Colonic mucosa (tissue), 4 donors: ENCODE data around the gene TBC1D8. TPM values are rescaled to one million over a fixed set of nuclear protein-coding genes. Genes with fewer than 3 reads are reported as not detected.

Experiments used
- DNase-seq: peaks from one replicate; pipeline ENCODE4 v3.0.0-alpha.2; 2020
- H3K27ac ChIP-seq: fragments of 200-600 bp; one replicate; pipeline ENCODE4 v1.8.0; 2021
- H3K27me3 ChIP-seq: fragments of 200-600 bp; one replicate; pipeline ENCODE4 v1.8.0; 2021
- H3K36me3 ChIP-seq: fragments of 200-600 bp; one replicate; pipeline ENCODE4 v1.8.0; 2021
- H3K4me1 ChIP-seq: fragments of 200-600 bp; one replicate; pipeline ENCODE4 v1.8.0; 2021; ENCODE audit warnings: mild to moderate bottlenecking
- H3K4me3 ChIP-seq: fragments of 200-600 bp; one replicate; pipeline ENCODE4 v1.8.0; 2021
- H3K9ac ChIP-seq, 2 donors: one replicate each; pipeline ENCODE4 v1.7.0; 2013; ENCODE audit warnings: control low read depth in 2 of 2, low read depth in 2 of 2, low read length in 2 of 2
- H3K9me3 ChIP-seq: fragments of 200-600 bp; one replicate; pipeline ENCODE4 v1.8.0; 2021
- intact Hi-C: fragments of 100-400 bp; cut with DNase I; formaldehyde crosslinking; loops from one replicate; pipeline ENCODE4 v1.14.1; 2022
- total RNA-seq, 2 donors: library from RNA; stranded (reverse); fragmentation: NEBNext Ultra II Directional in 1 of 2; extraction: Animal tissue kit (Norgen Biotek cat#: 25700) in 1 of 2; gene quantifications; one replicate each; pipeline ENCODE4 v1.2.1, GENCODE V29; 2021
- TF ChIP-seq, protein P1 (sequence below): fragments of 200-600 bp; IDR thresholded peaks from one replicate; pipeline ENCODE4 v1.8.0; 2022; ENCODE audit warnings: antibody characterized with exemption, mild to moderate bottlenecking
- donor health status: healthy.
- donor health status: DM: no; HTN: no; CAD: no.
- donor health status: DM: no; HTN: no; CAD: no.

TBC1D8 gene
- total RNA-seq, 2 donors from 2014 or later = 10.3 to 11.8 TPM

GRCh38 chr2:101115664-101116063 is 35.5 kb downstream of the TBC1D8 start:
- peak overlapping the region; percentile 49 for H3K27ac ChIP-seq
- peaks cover 11% of the 10 kb centered on the region for H3K4me1 ChIP-seq

GRCh38 chr2:101114815-101115214 is 36.4 kb downstream of the TBC1D8 start:
- peaks cover 8% of the 10 kb centered on the region for H3K4me1 ChIP-seq
- H3K27ac ChIP-seq = peak overlapping the region; percentile 49
- H3K9me3 ChIP-seq = no peaks in the 10 kb centered on the region
- TF ChIP-seq, protein P1, sequence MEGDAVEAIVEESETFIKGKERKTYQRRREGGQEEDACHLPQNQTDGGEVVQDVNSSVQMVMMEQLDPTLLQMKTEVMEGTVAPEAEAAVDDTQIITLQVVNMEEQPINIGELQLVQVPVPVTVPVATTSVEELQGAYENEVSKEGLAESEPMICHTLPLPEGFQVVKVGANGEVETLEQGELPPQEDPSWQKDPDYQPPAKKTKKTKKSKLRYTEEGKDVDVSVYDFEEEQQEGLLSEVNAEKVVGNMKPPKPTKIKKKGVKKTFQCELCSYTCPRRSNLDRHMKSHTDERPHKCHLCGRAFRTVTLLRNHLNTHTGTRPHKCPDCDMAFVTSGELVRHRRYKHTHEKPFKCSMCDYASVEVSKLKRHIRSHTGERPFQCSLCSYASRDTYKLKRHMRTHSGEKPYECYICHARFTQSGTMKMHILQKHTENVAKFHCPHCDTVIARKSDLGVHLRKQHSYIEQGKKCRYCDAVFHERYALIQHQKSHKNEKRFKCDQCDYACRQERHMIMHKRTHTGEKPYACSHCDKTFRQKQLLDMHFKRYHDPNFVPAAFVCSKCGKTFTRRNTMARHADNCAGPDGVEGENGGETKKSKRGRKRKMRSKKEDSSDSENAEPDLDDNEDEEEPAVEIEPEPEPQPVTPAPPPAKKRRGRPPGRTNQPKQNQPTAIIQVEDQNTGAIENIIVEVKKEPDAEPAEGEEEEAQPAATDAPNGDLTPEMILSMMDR = no peak
- H3K27me3 ChIP-seq = no peaks in the 10 kb centered on the region
- H3K4me3 ChIP-seq = no peak overlapping the region
- peak; percentile 56 for DNase-seq
- intact Hi-C loops = loop anchor here (5.0 kb wide), 1 partner anchor 37 kb away; the partner anchor contains the start of gene TBC1D8
- no peaks in the 10 kb centered on the region for H3K36me3 ChIP-seq
- peak overlapping the region in 1 of 2 donors; percentile 44 for H3K9ac ChIP-seq

More at GRCh38 chr2:101115664-101116063, 35.5 kb downstream of the TBC1D8 start:
- Histone ChIP-seq H3K9me3 (no peaks in the 10 kb centered on the region), H3K36me3 (no peaks in the 10 kb centered on the region), H3K4me3 (no peak overlapping the region), H3K9ac (no peak overlapping the region), H3K27me3 (no peaks in the 10 kb centered on the region)
- TF ChIP-seq, protein P1 = no peak
- no peak for DNase-seq
- intact Hi-C loops = no loop called here

DNA sequence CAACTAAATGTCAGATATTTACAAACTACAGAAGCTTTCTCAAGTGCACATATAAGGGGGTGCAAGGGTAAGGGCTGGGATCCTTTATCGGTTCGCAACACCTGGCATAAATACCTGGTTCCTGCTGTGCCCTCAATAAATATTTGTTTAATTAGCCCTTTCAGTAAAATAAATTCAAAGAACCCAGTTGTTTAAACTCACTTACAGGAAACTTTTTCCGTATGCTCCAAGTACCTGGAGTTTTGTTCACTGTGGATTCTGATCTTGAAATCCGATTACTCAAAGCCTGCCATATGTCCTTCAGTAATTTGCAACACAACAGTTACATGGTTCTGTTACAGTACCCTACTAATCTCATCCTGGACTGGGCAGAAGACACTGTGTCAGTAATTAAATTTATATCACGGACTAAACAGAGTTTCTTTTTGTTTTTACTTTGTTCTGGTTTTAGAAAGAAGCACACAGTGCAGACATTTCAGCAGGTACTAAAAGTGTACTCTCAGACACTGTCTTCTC is 36.9 kb downstream of the TBC1D8 start:
- H3K4me1 ChIP-seq = peaks cover 8% of the 10 kb centered on the region
- H3K4me3 ChIP-seq = no peak overlapping the region
- H3K9me3 ChIP-seq = no peaks in the 10 kb centered on the region
- no peaks in the 10 kb centered on the region for H3K27me3 ChIP-seq
- peak overlapping the region in 1 of 2 donors; percentile 44 for H3K9ac ChIP-seq
- intact Hi-C loops = loop anchor here (5.0 kb wide), 1 partner anchor 38 kb away; the partner anchor contains the start of gene TBC1D8
- peak overlapping the region; percentile 49 for H3K27ac ChIP-seq
- TF ChIP-seq, protein P1 = peak; percentile 11
- no peaks in the 10 kb centered on the region for H3K36me3 ChIP-seq
- DNase-seq = no peak

GRCh38 chr2:101113441-101114267 is 37.5 kb downstream of the TBC1D8 start:
- Histone ChIP-seq H3K9ac (peak overlapping the region in 1 of 2 donors; percentile 24), H3K4me3 (no peak overlapping the region), H3K27ac (peak overlapping the region; percentile 49), H3K9me3 (no peaks in the 10 kb centered on the region), H3K36me3 (no peaks in the 10 kb centered on the region), H3K27me3 (no peaks in the 10 kb centered on the region), H3K4me1 (peaks cover 8% of the 10 kb centered on the region)
- TF ChIP-seq, protein P1 = no peak
- intact Hi-C loops = loop anchor here (5.0 kb wide), 1 partner anchor 39 kb away; the partner anchor contains the start of gene TBC1D8
- DNase-seq = peak; percentile 46

DNA sequence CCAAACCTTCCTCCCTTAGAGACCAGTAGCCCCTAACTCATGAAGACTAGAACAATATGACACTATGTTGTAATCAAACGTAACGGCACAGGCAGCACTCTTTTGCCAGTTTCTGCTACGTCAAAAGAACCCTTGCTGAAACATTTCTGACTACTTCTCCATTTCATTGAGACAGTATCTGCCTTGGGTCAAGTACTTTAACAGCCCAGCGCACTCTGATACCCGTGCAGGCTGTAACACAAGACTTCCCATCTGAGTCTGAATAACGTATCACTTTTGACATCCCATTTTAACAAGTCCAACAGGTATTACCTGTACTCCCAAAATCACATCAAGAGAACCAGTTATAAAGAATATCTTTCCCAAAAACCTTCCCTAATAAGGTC is 38.4 kb downstream of the TBC1D8 start:
- intact Hi-C loops = loop anchor here (5.0 kb wide), 1 partner anchor 40 kb away; the partner anchor contains the start of gene TBC1D8
- no peak for DNase-seq
- H3K27ac ChIP-seq = no peak overlapping the region
- TF ChIP-seq, protein P1 = no peak
- no peaks in the 10 kb centered on the region for H3K36me3 ChIP-seq
- no peaks in the 10 kb centered on the region for H3K27me3 ChIP-seq
- no peak overlapping the region for H3K9ac ChIP-seq
- H3K4me3 ChIP-seq = no peak overlapping the region
- H3K4me1 ChIP-seq = peaks cover 8% of the 10 kb centered on the region
- no peaks in the 10 kb centered on the region for H3K9me3 ChIP-seq
